NT2/D1 (cell line): ENCODE data around the gene PPP1R3E.

ENCODE experiments used
- YY1 ChIP-seq: IDR thresholded peaks from 2 replicates; pipeline ENCODE4 v1.6.1; 2011; ENCODE audit not compliant: insufficient read length, insufficient read depth
- ZNF274 ChIP-seq: IDR thresholded peaks from 2 replicates; pipeline ENCODE4 v1.6.1; 2011; ENCODE audit warnings: mild to moderate bottlenecking, low read depth, low read length

DNA sequence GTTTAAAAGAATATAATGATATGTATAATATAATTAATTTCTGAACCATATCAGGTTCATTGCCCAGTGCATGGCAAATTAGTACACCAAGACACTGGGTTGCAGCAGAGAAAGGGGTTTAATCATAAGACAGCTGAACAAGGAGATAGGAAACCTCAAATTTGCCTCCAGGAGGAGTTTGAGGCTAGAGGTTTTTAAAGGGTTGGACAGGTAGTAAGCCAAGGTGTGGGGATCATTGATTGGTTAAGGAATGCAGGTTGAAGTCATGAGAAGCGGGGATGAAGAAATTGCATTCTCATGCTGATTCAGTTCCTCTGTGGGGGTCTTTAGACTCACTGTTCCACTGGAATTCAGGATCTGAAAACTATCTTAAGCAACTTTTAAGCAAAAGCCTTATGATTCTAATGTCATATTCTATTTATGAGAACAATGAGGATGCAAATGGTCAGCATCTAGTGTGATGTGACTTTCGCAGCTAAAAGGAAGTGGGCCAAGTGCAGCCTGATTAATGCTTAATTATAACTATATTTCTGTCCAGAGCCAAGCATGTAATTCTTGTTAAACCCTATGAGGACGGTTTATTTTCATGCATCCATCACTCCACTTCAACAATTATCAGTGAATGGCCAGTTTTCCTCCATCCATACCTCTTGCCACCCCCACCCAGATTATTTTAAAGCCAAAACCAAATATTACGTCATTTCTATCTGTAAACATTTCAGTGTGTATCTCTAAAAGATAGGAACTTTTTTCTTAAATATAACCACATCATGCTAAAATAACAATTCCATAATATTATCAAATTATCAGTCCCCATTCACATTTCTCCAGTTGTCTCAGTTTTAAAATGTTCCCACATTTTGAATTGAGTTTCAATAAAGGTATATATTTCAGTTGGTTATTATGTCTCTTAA, 50.0 kb downstream of the PPP1R3E start:
- no peak for TF ChIP-seq YY1
- no peak for TF ChIP-seq ZNF274
